Left cardiac atrium (tissue), 4 donors: ENCODE data around the gene GMDS. TPM values are rescaled to one million over a fixed set of nuclear protein-coding genes. Genes with fewer than 3 reads are reported as not detected.
"Not testable (repeated sequence)": the region's sequence is repeated elsewhere in the genome, so short reads cannot be mapped to it uniquely, and the experiment has no call there.

Experiments used
- ATAC-seq, 2 donors: fragments of 200-7000 bp; cut with Tn5 transposase; one replicate each; pipeline ENCODE4 v1.9.1; 2020; ENCODE audit warnings: mild to moderate bottlenecking in 2 of 2, moderate library complexity in 2 of 2
- DNase-seq: peaks from one replicate; pipeline ENCODE4 v3.0.0-alpha.2; 2020
- intact Hi-C, 2 donors: fragments of 100-400 bp; cut with DNase I; formaldehyde crosslinking; loops; one replicate each; pipeline versions ENCODE4 v1.14.1 to v1.15.1; 2022 to 2023
- total RNA-seq, 2 donors: library from RNA; stranded (reverse); fragmentation: NEBNext Ultra II Directional; extraction: Animal tissue kit (Norgen Biotek cat#: 25700); gene quantifications; one replicate each; pipeline ENCODE4 v1.2.1, GENCODE V29; 2021
- donor health status: DM: no; HTN: yes; CAD: no.
- donor health status: DM: no; HTN: yes; CAD: no; lungs with severe emphysema.
- donor health status: DM: yes; HTN: yes; CAD: no.
- donor health status: Dilated cardiomyopathy.

GMDS gene
- total RNA-seq, 2 donors from 2014 or later: 8.4 to 20.8 TPM

DNA sequence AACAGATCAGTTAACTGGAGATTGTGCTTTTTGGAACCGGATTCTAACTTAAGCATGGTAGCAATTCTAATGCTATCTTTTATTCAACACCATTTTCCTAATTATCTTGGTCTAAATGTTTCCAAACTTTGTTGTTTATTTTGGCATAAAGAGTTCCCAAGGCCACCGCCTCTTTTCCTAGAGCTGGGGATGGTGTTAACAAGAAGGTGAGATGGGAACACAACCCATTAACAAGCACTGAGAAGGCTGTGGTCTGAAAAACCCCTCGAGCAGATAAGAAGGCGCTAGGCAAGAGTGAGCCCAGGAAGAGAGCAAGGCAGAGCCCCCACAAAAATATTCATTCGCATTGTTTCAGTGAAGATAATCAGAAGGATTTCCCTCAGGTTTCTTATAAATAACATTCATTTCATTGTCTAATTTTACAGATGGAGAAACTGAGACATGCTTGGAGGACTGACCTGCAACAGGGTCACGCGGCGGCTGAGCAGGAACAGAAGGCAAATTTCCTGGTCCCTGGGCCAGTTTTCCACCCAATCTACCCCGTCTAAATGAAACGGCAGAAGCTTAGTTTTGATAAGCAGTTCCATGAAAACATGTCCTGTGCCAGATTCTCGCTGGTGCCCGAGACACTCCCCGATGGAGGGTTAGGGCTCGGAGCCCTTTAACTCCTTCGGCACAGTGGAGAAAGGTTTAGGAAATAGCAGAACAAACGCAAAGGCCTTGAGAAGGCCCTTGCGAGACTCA, 480.1 kb downstream of the GMDS start:
- intact Hi-C loops: no loop called here
- ATAC-seq (peak; percentile 14 to 49), DNase-seq (peak; percentile 64)

DNA sequence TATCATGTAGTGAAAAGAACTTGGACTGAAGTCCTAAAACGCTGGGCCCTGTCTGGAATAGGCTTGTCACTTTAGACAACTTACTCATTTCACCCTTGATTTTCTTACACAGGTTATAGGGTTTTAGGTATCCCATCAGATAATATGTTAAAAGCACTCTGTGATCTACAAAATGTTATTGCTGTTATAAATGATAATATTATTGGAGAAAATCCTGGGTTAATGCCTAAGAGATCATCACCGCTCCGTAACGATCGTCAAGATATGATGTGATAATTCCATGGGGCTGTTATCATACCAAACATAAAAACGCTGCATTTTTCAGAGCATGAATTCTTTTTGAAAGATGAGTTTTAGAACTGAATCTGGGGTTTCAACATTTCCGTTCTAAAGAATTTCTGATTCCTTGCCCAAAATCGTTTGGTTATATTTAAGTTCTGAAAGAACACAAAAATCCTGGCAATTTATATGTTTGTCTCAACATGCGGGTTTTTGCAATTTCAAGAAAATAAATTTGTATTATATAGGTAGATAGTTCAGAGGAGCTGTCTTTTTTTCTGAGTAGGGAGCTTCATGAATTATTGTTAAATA, 480.9 kb downstream of the GMDS start:
- DNase-seq: no peak
- intact Hi-C loops: no loop called here
- ATAC-seq: no peak

DNA sequence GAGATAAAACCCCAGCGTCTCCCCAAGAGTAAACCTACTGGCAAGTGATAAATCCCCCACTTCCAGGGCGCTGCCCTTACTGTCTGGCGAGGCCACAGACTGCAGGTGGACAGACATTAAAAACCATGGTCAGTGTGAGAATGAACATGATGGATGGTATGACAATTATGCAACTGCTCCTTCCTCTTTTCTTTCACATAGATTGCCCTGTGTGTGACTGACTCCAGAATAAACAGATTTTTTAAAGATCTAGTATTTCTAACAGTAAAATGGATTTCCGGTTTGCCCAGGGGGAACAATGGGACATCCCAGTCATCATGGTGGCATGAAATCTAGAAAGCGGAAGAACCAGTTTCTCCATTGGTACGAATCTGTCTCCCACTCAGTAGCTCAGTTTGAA, 482.0 kb downstream of the GMDS start:
- intact Hi-C loops: no loop called here
- ATAC-seq: no peak
- DNase-seq: no peak

DNA sequence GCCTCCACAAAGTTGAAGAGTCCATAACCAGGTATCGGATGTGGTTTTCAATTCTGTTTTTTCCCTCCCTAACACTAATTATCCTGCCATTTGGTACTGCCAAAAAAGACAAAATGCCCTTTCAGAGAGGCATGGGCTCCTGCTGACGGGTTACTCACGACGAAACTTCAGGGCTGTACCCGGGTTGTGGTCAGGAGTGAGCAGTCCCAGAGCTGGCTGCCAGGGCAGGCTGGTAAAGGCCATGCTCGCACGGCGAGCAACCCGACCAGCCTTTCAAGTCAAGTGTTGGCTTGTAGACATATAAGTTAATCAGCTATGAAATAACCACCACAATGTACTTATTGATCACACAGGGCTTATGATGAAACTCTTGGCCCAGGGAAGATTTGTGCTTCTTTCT, 483.2 kb downstream of the GMDS start:
- intact Hi-C loops: no loop called here
- no peak for DNase-seq

DNA sequence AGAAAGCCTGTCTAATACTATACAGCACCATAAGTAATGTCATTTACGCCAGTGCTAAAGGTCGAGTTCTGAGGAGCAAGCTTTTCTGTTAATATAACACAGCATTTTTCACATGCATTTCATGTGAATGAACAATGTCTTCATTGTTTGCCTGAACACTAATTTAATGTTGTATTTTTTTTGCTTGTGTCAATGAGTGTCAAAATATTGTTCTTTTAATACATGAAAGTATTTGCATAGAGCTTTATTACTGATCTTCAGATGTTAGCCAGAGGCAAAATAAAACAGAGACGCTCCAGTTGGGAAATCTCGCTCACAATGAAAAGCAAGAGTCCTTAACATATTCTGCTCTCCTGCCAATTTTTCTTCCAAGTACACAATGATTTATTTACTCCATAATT, 483.9 kb downstream of the GMDS start:
- DNase-seq: no peak
- intact Hi-C loops: loop anchor here in 1 of 2 donors (2.0 kb wide), 1 partner anchor 41 kb away; no protein-coding TSS in a partner anchor
- no peak for ATAC-seq

More for the DNA sequence above, 483.2 kb downstream of the GMDS start:
- ATAC-seq: no peak

DNA sequence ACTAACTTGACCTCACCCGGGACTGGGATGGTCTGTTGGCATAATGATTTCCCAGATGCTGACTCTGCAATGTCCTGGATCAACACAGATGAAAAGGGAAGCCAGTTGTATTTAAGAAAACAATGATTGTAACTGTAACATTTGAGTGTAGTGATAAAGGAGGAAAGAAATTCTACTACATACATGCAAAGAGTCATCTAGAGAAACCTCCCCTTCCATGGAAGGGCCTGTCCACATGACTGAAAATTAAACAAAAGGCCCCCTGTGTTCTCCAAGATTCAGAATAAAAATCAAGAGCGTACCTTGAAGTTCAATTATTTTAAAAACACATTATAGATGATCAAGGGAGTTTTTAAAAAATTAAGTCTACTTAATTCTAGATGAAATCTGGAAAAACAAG, 484.5 kb downstream of the GMDS start:
- DNase-seq (no peak), ATAC-seq (no peak)
- intact Hi-C loops: loop anchor here in 1 of 2 donors (2.0 kb wide), 1 partner anchor 40 kb away; no protein-coding TSS in a partner anchor

DNA sequence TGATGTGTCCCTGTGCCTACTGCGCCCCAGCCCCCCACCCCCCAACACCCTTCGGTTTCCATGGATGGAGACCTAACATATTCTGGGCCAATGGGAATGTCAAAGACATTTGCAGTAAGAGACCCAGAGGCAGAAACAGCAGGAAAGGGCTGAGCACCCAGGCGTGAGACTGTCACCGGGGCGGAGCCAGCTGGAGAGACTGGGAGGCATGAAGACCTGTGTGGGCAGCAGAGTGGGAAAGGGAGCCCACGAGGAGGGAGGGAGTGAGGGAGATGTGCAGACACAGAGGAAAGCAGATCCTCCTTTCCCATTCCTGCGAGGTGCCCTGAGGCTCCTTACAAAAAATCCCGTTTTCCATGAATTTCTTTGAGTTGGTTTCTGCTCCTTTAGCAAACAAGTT, 485.5 kb downstream of the GMDS start:
- DNase-seq (no peak), ATAC-seq (no peak)
- intact Hi-C loops: loop anchor here in 1 of 2 donors (2.0 kb wide), 1 partner anchor 39 kb away; no protein-coding TSS in a partner anchor

DNA sequence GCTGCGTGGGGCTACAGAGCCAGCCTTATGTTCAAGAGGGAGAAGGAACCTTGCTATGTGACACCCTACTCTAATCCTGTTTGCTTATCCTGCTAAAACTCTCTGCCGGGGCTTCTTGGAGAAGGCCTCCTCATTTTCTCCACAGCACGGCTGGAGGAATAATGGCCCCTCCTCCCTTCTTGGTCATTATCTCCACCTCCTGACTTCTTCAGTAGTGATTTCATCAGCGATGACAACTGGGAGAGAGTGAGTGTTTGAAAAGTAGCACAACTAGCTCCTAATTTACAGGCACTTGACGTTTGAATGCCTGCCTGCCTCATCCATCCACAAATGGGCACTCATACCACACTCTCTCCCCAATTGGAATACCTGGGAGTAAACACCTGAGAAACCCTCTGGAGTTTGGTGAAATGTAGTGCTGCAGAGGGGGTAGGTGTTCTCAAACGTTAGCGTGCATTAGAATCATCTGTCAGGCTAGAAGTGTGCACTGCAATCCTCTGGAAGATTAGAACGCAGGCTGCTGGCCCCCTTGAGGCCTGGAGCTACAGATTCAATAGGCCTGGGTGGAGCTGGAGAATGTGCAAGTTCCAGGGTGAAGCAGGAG, 487.2 kb downstream of the GMDS start:
- intact Hi-C loops: no loop called here
- DNase-seq: no peak
- peak in 1 of 2 donors; percentile 29 for ATAC-seq

DNA sequence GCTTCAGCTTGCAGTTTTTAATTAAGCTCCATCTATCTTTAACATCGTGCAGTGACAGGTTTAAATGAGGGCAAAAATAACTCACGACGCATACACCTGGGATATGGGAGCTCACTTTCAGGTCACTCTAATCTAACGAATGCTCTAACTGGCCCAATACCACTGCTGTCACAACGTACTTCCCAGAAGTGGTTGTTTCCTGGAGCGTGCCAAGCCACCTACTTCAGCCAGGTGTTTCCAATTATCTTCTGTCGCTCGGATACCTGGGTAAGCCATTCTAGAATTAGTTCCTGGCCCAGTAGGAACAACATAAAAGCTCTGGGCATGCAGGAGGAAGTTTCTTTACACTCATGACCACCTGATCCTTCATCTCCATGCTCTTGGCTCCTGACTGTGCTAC, 488.3 kb downstream of the GMDS start:
- no peak for ATAC-seq
- intact Hi-C loops: no loop called here
- DNase-seq: no peak

DNA sequence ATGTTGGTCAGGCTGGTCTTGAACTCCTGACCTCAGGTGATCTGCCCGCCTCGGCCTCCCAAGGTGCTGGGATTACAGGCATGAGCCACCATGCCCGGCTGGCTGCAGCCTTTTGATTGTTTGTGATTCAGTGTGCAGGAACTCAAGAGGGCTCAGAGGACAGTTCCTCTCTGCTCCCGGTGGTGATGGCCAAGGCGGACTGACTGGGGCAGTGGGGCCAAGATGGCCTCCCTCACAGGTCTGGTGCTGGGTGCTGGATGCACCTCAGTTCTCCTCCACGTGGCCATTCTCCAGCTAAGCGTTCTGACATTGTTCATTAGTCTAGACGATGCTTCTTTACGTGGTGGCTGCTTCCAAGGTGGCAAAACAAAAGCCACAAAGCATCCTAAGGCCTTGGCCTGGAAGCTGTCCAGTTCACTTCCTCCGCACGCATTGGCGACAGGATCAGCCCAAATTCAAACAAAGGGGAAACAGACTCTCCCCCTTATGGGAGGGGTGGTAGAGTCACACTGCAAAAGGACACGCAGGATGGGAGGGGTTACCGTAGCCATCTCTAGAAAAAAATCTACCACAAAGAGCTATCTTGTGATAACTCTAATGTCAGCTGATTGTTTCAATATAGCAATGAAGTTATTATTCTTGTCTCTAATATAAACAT, 488.8 kb downstream of the GMDS start:
- intact Hi-C loops: no loop called here
- peak in 1 of 2 donors; percentile 59 for ATAC-seq

DNA sequence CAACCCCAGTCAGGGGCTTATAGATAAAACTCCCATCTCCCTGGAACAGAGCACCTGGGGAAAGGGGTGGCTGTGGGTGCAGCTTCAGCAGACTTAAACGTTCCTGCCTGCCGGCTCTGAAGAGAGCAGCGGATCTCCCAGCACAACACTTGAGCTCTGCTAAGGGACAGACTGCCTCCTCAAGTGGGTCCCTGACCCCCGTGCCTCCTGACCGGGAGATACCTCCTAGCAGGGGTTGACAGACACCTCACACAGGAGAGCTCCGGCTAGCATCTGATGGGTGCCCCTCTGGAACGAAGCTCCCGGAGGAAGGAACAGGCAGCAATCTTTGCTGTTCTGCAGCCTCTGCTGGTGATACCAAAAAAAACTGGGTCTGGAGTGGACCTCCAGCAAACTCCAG, 494.3 kb downstream of the GMDS start:
- ATAC-seq, DNase-seq, intact Hi-C loops: not testable (repeated sequence)

More for the DNA sequence above, 488.8 kb downstream of the GMDS start:
- no peak for DNase-seq

DNA sequence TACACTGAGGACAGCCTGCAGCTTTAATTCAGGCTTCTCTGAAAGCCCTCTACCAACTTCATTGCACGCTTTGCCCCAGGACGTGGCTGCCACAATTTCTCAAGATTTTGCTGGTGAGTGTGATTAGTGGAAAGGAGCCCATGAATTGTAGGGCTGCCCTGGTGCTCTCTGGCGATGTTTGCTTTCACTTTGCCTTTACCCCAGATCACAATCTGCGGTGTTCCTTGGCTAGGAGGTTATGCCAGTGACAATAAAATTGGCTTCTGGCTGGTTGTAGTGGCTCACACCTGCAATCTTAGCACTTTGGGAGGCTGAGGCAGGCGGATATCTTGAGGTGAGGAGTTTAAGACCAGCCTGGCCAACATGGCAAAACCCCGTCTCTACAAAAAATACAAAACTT, 496.4 kb downstream of the GMDS start:
- DNase-seq (no peak), ATAC-seq (no peak)
- intact Hi-C loops: no loop called here

DNA sequence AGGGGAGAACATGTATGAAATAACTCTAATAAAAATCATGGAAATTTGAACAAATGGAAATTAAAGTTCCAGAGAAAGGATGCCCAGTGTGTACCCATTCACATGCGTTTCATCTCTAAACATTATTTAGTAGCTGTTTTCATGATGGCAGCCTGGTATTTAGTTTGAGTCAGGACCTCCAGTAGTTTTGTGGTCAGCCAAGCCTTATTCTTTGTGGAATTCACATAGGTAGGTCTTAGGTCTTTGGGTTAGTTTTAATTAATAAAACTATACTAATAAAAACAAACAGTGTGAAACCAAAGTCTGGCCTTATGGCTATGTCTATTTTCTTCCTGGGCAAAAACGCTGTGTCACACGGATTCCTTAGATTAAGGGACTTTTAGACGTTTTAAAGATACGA, 497.9 kb downstream of the GMDS start:
- DNase-seq: no peak
- intact Hi-C loops: no loop called here
- no peak for ATAC-seq

DNA sequence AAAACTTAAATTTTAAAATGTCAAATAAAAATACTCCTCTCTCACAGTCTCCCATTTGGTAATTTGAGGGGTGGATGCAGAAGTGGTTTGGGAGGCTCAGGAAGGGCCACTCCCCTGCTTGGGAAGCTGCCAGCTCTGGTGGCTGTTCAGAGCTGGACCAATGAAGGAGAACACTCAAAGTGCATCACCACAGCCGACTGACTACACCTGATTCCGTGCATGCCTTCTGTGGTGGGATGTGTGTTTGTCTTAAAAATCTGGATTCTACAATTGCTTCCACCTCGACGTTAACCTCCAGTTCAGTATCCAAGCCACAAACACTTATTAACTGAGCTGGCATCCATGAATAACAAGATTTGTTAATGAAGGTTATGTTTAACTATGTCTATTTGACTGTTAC, 498.4 kb downstream of the GMDS start:
- ATAC-seq (no peak), DNase-seq (no peak)
- intact Hi-C loops: no loop called here

DNA sequence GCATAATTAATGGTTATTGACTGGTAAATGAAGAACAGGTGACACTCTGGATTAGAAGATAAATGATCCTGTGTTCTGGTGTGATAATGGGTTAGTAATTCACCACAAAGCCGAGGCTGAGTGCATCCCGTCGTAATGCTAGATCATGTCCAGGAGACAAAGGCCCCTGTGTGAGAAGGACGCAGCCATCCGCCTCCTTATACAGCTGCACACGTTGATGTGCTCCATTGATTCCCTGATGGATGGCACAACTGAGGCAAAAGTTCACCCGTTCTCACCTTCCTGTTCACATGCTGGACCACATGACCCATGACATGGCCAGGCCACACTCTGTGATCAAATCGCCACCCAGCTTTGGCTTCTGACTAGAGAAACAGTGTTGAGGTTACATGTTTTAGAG, 499.6 kb downstream of the GMDS start:
- DNase-seq (no peak), ATAC-seq (no peak)

DNA sequence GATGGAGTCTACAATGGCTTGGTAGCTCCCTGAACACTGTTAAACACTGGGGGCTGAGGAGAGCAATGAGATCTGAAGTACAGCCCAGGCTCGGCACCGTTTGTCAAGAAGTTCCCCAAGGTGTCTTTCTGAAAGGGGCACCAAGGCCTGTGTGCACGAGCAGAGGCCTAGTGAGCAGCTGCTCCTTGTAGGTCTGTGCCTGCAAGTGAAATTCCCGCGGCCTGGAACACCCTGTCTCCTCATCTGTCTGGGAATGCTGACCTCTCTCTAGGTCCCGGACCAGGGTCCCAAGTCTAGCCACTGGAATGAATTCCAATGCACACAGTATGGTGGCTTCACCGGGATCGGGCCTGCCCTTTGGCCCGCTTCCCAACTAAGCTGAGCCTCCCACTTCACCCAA, 500.9 kb downstream of the GMDS start:
- DNase-seq: no peak
- ATAC-seq: no peak
- intact Hi-C loops: no loop called here

More for the DNA sequence above, 499.6 kb downstream of the GMDS start:
- intact Hi-C loops: no loop called here

DNA sequence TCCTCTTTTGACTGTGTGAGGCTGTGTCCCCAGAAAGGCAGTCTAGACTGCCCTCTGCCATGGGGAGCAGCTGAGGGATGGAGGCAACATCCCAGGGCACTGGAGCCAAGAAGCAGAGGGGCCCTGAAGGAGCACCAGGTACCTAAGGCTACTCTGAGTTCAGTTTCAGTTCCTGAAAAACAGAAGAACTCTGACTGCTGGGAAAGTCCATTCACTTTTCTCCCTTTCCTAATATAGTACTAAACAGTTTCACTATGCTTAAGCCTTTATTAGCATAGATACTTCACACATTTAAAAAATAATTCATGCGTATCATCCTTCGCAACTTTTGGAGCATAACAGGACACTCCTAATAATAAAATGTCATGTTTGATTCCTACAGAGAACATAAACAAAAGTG, 505.7 kb downstream of the GMDS start:
- ATAC-seq (no peak), DNase-seq (no peak)
- intact Hi-C loops: no loop called here

DNA sequence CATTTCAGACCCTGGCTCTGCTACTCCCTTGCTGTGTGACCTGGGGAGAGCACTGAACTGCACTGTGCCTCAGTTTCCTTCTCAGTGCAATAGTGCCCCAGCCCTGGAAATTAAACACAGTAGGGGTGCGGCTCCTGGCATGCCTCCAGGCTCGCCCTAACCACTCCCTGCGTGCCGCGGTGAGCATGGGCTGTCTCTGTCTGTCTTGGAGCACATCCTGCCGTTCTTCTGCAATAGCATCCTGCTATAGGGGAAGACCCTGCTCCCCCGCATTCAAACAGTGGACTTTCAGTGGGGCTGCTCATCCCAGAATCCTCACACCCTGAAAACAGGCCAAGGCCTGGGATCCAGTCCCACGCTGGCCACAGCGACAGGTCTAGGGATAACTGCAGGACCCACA, 506.2 kb downstream of the GMDS start:
- ATAC-seq (no peak), DNase-seq (no peak)
- intact Hi-C loops: no loop called here

DNA sequence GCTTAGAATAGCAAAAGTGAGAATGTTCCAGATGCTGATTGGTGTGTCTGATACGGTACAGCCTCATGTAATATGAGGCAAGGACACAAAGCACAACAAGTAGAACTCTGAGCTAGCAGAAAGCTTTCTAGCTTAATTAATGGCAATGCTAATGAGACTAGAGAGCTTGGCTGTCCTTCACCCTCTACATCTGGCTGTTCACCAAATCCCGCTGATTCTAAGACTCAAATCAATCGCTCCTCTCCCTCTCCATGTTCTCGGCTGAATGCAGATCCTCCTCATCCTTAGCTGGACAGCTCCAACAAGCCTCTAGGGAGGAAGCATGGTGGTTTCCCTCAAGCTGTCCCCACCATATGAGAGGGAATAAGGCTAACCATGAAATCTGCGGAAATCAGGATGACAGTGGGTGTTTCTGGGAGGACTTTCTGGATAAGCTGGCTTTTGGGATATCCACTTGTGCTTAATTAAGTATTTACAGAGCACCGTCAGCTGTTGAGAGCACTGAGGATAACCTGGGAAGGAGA, 506.8 kb downstream of the GMDS start:
- intact Hi-C loops: no loop called here
- no peak for ATAC-seq

More for the DNA sequence above, 506.8 kb downstream of the GMDS start:
- DNase-seq: no peak
